ENCODE results near the gene WIPF3. TPM values are rescaled to one million over a fixed set of nuclear protein-coding genes. Genes with fewer than 3 reads are reported as not detected.
A peak's percentile ranks its signal among the peaks of the same experiment; 100 is the strongest.

Gene WIPF3
- total RNA-seq, 1 donor: not detected

DNA sequence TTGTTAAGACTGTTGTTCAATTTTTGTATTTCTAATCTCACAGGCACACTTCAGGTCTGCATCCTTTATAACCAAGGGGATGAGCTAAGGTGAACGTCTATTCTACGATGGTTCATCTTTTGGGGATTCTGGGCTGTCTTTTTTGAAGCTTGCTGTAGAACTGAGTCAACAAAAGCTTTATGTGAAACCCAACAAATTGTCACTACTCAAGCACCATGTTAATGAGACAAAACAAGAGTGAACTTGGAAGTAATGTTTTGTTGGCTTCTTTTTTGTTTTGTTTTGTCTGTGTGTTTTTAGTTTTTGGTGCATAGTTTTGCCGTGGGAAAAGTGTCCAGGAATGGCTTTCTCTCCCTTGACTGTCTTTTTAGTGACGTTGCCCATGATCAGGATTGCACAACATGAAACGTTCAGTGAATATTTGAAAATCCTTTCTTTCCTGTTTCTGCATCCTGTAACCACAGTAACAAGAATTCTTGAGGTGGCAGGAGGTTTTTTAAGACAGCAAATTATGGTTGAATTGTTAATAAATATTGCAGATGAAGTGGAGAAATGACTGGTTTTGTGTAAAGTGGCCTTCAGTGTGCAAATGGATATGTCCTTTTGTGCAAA, 65.6 kb downstream of the WIPF3 start:
- H3K4me3 ChIP-seq (ENCODE audit: low read depth, low read length): no peak overlapping the region
- TF ChIP-seq CTCF (IDR thresholded peaks at IDR 0.05; ENCODE audit: insufficient read depth, low read length): no peak
- peak; percentile 78 for DNase-seq (ENCODE audit: low read depth)

DNA sequence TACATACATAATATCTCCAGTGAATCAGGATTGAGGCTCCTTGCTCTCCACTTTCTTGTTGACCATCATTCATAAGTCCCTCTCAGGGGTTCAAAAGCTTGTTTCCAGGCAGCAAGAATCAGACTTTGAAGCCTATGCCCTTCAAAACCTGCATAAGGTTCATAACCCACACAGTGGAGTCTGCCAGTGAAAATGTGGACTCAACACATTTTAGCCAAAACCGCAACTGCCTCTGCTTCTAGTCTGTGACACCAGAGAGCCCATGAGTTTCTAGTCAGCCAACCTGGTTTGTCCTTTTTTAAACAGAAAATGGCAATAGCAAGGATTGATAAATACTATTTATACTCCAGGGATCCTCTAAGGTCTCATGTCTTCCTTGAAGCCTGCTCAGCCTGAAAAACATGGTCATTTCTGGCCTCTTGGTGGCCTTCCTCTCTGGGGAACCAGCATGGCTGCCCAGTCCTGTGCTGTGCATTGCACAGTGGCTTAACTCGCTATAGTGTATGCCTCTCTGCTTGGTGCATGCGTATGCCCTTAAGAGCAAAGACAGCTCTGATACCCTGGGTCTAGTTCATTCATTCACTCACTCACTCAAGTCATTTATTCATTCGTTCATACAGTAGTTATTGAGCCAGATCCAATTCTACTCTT, 67.5 kb downstream of the WIPF3 start:
- no peak for TF ChIP-seq CTCF (IDR thresholded peaks at IDR 0.05; ENCODE audit: insufficient read depth, low read length)
- H3K4me3 ChIP-seq (ENCODE audit: low read depth, low read length): no peak overlapping the region
- DNase-seq (ENCODE audit: low read depth): no peak

GRCh38 chr7:29875741-29876140, 69.4 kb downstream of the WIPF3 start:
- no peak for TF ChIP-seq CTCF (IDR thresholded peaks at IDR 0.05; ENCODE audit: insufficient read depth, low read length)
- H3K4me3 ChIP-seq (ENCODE audit: low read depth, low read length): no peak overlapping the region
- no peak for DNase-seq (ENCODE audit: low read depth)

DNA sequence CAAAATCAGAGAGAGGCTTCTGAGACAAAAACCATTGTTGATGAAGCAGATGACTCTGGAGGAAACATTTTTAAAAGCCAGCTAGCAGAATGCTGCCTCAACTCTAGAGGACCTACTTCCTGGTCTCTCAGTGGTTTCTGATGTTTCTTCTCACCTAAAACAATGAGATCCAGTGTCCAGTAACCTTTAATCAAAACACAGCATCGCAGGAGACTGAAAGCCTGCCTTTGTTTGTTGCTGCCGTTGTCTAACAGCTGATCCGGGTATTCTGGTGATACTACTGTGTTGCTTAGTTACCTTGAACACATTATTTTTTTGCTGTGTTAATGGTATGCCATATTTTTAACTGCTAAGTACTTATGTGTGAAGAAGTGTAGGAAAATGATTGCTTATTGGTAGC, 70.9 kb downstream of the WIPF3 start:
- DNase-seq (ENCODE audit: low read depth): no peak
- TF ChIP-seq CTCF (IDR thresholded peaks at IDR 0.05; ENCODE audit: insufficient read depth, low read length): no peak
- H3K4me3 ChIP-seq (ENCODE audit: low read depth, low read length): no peak overlapping the region

- H3K4me3 ChIP-seq (ENCODE audit: low read depth, low read length): no peak overlapping the region
- DNase-seq (ENCODE audit: low read depth): peak; percentile 55
- TF ChIP-seq CTCF (IDR thresholded peaks at IDR 0.05; ENCODE audit: insufficient read depth, low read length): peak; percentile 50
Measured at GRCh38 chr7:29878081-29878688, 71.9 kb downstream of the WIPF3 start.

- no peak for TF ChIP-seq CTCF (IDR thresholded peaks at IDR 0.05; ENCODE audit: insufficient read depth, low read length)
- no peak overlapping the region for H3K4me3 ChIP-seq (ENCODE audit: low read depth, low read length)
- peak; percentile 86 for DNase-seq (ENCODE audit: low read depth)
Measured at GRCh38 chr7:29879609-29880008, 73.3 kb downstream of the WIPF3 start.

Measured in fibroblast of the aortic adventitia (primary cell).